T-helper 22 cell (primary cell): ENCODE results near the gene LGALS9.
"Not testable (repeated sequence)": the region's sequence is repeated elsewhere in the genome, so short reads cannot be mapped to it uniquely, and the experiment has no call there.

ENCODE experiments used
- DNase-seq: peaks from one replicate; pipeline ENCODE4 v3.0.0-alpha.2; 2020; ENCODE audit warnings: low read depth

The LGALS9 gene

GRCh38 chr17:27690882-27691281 is 59.9 kb downstream of the LGALS9 start:
- no peak for DNase-seq

- DNase-seq: not testable (repeated sequence)
Measured at GRCh38 chr17:27695254-27695814, 64.3 kb downstream of the LGALS9 start.
